ENCODE data around the gene PPY. TPM values are rescaled to one million over a fixed set of nuclear protein-coding genes. Genes with fewer than 3 reads are reported as not detected.

PPY gene
- total RNA-seq, 1 experiment from 2014 or later = not detected

DNA sequence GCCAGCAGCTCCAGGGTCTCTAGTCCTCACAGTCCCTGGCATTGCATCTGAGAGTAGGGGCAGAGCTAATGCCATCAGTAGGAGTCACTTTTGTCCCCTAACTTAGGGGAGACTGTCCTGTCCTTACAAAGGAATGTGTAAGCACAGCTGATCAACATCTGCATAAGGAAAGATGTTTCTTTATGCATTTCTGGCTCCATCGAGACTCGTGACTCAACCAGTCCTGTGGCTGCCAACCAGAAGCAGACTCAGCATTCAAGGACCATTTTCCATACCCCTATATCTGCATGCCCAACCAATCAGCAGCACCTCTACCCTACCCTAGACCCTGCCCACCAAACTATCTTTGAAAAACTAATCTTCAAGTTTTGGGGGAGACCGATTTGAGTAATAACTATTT, 26.7 kb downstream of the PPY start:
- in situ Hi-C loops (cut with HindIII; ENCODE audit: low pct_unique_long_range_greater_than_20kb, low sequenced_read_pairs) = no loop called here
- DNase-seq (ENCODE audit: low read depth, low spot score) = no peak

DNA sequence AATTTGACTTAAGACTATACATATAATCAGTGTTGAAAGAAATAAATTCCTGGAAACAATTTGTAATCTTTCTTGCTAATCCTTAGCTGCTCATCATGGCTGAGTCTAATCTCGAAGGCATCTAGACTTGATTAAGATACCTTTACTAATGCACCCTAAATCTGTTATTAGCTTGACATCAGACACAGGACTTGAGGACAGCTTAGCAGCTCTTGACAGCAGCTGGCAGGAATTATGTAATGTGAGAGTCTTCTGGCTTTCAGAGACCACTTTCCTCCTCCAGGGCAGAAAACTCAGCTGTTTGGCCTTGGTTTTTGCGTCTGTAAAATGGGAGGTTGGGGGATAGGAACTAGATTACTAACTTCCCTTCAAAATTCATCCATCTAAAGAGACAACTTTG, 27.8 kb downstream of the PPY start:
- in situ Hi-C loops (cut with HindIII; ENCODE audit: low pct_unique_long_range_greater_than_20kb, low sequenced_read_pairs) = no loop called here
- no peak for DNase-seq (ENCODE audit: low read depth, low spot score)

DNA sequence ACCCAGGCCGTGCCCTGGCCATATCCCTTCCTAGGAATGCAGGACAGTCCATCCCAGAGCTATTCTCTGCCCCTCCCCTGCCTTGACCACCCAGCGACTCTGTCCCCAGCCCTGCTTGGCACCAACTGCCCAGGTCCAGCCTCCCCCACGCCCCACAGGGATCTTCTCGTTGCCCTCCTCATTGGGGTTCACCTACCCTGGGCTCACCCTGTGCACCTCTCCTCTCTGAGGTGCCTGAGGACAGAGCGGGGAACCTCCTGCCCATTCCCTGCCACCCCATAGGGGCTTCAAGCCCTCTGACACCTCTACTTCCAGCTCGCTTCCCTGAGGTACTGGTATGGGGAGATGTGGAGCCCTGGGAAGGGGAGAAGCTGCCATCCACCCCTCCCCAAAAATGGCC, 28.7 kb downstream of the PPY start:
- in situ Hi-C loops (cut with HindIII; ENCODE audit: low pct_unique_long_range_greater_than_20kb, low sequenced_read_pairs) = no loop called here

DNA sequence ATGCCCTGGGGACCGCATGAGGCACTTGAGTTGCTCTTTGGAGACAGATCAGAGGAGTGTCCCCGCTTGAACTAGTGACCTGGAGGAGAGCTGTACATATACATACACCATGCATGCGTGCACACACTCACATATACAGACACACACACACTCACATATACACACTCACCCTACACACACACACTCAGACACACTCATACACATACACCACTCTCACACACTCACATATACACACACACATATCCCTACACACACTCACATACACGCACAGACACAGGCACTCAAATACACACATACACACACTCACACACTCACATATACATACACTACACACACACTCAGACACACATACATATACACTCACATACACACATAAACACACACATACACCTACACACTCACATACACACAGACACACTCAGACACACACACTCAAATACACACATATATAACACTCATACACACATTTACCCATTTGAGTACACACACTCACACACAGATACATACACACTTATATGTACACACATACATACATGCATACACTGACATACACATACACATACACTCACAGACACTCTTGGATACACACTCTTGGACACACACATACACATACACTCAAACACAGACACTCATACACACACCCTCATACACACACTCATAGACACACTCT, 29.5 kb downstream of the PPY start:
- no peak for DNase-seq (ENCODE audit: low read depth, low spot score)
- in situ Hi-C loops (cut with HindIII; ENCODE audit: low pct_unique_long_range_greater_than_20kb, low sequenced_read_pairs) = no loop called here

More for the DNA sequence above, 28.7 kb downstream of the PPY start:
- DNase-seq (ENCODE audit: low read depth, low spot score) = no peak

DNA sequence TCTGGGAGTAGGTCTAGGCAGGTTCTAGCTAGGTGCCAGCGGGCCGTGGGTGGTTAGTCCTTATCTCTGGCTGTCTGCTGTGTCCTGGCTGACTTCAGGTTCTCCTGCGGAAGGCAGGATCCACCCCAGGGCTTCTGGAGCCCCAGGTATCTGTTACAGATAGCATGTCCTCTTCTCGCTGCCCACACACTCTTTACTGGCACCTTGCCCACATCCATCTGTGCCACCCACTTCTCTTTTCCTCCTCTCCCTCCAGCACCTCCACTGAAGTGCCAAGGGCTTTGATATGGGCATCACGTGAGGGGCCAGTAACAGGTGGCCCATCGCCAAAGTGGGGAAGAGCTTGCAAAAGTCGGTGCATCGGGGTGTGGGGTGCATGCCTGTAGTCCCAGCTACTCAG, 30.4 kb downstream of the PPY start:
- DNase-seq (ENCODE audit: low read depth, low spot score) = no peak
- in situ Hi-C loops (cut with HindIII; ENCODE audit: low pct_unique_long_range_greater_than_20kb, low sequenced_read_pairs) = no loop called here

DNA sequence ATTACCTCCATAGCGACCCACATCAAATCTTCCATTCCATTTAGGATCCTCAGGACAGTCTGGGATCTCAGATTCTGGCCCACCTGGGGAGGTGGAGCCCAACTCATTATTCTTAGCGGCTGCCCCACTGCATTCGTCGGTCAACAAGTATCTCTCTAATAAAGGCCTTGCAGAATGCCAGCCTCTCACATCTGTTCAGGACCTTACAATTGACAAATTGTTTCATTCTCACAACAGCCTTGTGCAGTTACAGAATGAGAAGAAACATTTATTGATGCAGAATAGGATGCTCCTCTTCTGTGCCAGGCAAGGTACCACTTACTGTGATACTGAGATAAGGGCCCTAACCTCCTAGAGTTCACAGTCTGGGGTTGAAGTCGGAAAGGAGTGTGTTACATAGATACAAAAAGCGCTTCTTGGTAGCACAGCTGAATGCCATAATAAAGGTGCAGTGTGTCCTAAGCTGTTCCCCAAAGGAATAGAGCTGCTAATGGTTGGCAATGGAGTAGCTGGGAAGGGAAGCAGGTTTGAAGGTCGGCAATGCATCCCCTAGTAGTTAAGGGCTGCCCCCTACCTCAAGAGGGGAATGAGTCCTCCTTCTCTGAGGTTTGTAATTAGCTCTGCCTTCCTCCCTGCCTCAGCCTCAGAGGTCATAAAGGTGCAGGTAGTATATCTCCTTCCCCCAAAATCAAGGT, 32.6 kb downstream of the PPY start:
- in situ Hi-C loops (cut with HindIII; ENCODE audit: low pct_unique_long_range_greater_than_20kb, low sequenced_read_pairs) = no loop called here

DNA sequence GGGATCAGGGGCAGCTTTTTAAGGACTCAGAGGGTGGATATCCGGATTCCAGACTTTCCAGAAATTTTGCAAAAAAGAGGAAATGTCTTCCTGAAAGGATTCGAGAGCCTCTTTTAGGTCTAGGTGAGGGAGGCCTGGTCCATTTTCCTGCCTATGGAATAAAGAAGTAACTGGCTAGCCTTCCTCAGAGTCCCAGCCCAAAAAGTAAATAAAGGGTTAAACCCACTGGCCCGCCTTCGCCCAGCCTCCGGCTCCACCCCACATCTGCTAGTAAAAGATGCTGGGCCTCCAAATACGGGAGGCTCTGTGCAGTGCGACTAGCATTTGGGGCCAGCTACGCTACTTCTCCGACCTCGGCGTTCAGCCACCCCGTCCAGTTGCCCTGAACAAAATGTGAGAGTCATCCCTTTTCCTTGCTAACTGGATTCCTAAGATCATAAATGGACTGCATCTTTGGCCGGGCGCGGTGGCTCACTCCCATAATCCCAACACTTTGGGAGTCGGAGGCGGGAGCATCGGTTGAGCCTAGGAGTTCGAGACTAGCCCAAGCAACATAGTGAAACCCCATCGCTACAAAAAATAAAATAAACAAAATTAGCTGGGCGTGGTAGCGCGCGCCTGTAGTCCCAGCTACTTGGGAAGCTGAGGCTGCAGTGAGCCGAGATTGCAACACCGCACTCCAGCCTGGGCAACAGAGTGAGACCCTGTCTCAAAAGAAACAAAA, 34.1 kb downstream of the PPY start:
- DNase-seq (ENCODE audit: low read depth, low spot score) = peak; percentile 73
- in situ Hi-C loops (cut with HindIII; ENCODE audit: low pct_unique_long_range_greater_than_20kb, low sequenced_read_pairs) = no loop called here

More for the DNA sequence above, 32.6 kb downstream of the PPY start:
- no peak for DNase-seq (ENCODE audit: low read depth, low spot score)

DNA sequence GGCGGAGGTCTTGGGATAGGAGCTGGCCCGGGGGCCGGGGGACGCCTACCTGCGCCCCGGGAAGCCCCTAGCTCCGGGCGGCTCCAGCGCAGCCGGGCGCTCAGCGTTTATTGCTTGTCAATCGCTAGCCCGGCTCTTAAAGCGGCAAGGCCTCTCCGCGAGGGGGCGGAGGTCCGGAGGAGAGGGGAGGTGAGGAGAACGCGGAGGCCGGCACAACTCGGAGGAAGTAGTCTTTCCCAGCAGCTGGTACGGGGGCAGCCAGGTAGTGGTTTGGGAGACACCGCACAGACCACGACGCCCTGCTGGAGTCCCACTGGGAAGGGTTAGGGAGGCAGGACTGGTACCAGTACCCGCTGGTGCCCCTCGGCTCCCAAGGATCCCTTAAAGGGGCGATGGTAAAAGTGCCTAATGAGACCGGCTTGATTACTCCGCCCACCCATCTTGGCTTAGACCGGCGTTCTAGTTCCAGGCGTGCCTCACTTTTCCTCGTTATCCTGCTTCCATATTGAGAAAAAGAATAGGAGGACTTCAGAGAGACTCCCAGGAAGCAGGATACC, 34.8 kb downstream of the PPY start, which contains the start of gene MPP2:
TSS of gene MPP2 (minus strand) at position 112 of the 557 bp plus-strand sequence. CDS start 3,076 bp downstream, outside the sequence.
- in situ Hi-C loops (cut with HindIII; ENCODE audit: low pct_unique_long_range_greater_than_20kb, low sequenced_read_pairs) = no loop called here
- DNase-seq (ENCODE audit: low read depth, low spot score) = peak; percentile 74

DNA sequence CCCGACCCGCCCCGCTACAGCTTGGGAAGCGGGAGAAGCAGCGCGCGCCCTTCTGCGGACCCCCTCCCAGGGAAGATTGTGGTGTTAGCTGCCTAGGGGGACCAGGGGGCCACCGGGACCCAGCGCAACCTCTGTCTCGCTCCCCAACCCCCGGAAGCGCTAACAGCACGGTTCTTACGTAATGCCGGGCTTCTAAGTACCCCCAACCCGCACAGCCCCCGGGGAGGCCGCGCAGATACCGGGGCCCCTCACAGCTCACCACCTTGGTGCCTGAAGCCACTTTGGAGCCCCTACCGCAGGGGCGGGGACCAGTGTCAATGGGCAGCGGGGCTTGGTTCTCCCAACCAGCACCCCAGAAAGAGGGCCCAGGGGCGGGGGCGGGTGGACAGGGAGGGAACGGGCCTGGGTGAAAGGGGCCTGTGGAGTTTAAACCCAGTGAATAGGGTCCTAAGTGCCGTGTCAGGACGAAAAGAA, 35.3 kb downstream of the PPY start:
- in situ Hi-C loops (cut with HindIII; ENCODE audit: low pct_unique_long_range_greater_than_20kb, low sequenced_read_pairs) = no loop called here

DNA sequence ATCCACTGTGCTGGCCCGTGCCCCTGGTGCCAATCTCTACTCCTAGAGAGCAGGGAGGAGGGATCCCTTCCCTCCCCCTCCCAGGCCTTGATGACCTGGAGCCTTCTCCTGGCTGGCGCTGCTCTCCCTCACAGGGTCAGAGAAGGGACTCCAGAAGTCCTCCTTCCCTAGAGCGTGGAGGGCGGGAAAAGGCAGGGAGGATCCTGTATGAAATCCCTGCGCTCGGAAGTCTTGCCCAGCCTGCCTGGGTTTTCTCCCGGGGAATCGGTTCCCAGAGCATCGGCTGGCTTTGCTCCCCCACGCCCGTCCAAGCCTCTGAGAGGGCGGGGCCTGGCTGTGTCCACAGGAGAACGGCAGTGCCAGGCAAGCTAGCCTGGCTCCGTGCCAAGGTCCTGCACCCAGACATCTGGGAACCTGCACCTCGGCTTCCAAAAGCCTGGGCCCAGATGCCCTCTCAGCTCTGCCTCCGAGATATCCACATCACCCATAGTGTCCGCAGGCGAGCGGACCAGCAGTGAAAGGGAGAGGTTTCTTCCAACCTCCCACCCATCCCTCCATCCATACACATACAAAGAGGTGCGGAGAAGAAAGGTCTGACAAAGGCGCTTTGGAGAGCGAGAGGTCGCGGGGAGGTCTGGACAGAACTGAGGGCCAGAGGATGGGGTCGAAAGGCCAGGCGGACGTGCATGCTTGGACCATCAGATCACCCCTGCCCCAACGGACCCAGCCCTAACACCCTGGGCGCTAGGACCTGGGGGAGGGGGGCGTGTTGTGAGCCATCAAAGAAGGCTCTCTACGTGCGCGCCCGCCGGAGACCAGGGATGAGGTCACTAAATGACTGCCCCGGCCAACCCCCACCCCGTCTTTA, 36.1 kb downstream of the PPY start:
- in situ Hi-C loops (cut with HindIII; ENCODE audit: low pct_unique_long_range_greater_than_20kb, low sequenced_read_pairs) = no loop called here
- no peak for DNase-seq (ENCODE audit: low read depth, low spot score)

More for the DNA sequence above, 35.3 kb downstream of the PPY start:
- DNase-seq (ENCODE audit: low read depth, low spot score) = no peak

DNA sequence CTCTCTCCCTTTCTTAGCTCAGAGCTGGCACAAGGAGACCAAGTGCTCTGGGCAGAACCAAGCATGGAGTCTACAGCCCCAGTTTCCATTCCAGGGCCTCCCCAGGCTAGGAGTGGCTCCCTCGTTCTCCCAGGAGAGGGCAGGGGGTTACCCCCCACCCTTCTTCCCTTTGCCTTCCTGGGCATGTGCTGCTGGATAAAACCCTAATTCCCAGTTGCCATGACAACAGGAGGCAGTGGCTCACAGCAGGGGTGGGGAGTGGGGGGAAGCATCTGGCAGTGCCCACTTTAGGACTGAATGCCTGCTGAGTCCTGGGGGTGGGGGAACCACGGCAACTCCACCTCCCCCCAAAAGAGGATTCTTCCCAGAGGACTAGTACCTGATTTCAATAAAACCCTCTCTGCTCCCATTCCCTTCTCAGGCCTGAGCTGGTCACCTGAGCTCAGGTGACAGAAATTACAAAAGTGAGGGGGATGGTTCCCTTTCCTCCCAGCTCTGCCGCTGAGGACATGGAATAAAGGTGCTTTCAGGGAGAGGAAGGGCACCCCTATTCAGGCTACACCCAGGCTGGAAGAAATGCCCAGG, 36.8 kb downstream of the PPY start:
- in situ Hi-C loops (cut with HindIII; ENCODE audit: low pct_unique_long_range_greater_than_20kb, low sequenced_read_pairs) = no loop called here
- no peak for DNase-seq (ENCODE audit: low read depth, low spot score)

DNA sequence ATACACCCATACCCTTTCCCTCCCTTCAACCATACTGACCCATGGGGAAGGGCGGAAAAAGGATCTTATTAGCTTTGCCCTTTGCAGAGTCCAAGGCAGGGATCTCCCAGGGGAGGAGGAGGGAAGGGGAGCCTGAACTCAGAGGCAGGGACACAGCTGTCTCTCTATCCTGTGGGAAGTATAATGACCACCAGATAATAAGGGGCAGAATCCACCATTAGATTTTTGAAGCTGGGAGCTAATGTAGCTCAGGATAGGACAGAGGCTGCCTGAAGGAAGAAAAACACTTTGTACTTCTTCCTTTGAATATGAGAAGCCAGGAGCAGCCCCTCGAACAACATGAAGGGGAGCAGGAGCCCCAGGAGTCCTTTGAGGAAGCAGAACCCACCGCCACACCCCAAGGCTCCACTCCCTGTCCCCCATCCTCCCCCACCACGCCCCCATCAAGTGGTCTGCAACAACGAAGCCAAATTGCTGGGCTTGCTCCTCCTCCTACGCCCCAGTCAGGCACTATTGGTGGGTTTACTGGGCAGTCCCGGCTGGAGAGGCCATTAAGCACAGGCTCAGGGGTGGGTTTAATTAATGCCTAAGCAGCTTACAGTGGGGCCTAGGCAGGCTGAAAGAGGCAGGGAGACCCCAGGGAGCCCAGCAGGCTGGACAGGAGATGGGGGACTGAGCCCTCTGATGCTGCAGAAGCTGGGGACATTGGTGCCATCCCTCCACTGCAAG, 40.3 kb downstream of the PPY start:
- in situ Hi-C loops (cut with HindIII; ENCODE audit: low pct_unique_long_range_greater_than_20kb, low sequenced_read_pairs) = no loop called here
- DNase-seq (ENCODE audit: low read depth, low spot score) = no peak

DNA sequence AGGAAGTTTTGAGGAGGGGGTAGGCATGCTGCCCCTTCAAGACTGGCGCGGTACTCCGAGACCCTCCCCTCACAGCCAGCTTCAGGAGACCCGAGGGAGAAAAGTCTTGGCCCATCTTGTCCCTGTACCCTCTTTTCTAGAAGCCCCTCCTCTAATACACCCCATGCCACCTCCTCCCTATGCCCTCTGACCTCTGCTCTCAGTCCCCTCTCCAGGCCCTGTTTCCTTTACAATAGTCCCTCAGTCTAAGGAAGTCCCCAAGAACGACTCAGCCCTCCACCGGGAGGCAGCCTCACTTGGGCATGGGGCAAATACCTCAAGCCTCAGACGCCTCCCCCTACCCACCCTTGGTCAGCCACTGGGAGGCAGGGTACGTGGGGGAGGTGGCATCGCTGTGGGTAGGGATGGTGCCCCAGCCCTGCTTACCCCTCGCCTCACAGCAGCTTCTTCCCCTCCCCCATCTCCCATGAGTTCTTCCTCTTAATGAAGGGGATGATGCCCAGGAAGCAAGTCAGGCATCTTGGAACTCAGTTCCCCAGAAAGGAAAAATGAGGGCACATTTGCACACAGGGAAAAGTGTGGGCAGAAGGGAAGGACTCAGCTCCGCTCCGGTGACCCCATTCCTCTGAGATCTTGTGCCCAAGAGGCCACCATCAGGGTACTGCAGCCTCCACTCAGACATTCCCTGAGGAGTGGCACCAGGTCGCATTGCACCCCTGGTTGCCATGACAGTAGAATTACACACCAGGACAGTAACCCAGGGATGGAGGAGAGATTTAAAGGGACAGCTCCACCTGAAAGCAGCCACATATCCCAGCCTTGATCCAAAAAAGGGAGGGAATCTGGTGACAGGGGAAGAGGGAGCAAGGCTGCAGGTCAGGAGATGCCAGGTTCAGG, 41.2 kb downstream of the PPY start:
- no peak for DNase-seq (ENCODE audit: low read depth, low spot score)
- in situ Hi-C loops (cut with HindIII; ENCODE audit: low pct_unique_long_range_greater_than_20kb, low sequenced_read_pairs) = no loop called here

DNA sequence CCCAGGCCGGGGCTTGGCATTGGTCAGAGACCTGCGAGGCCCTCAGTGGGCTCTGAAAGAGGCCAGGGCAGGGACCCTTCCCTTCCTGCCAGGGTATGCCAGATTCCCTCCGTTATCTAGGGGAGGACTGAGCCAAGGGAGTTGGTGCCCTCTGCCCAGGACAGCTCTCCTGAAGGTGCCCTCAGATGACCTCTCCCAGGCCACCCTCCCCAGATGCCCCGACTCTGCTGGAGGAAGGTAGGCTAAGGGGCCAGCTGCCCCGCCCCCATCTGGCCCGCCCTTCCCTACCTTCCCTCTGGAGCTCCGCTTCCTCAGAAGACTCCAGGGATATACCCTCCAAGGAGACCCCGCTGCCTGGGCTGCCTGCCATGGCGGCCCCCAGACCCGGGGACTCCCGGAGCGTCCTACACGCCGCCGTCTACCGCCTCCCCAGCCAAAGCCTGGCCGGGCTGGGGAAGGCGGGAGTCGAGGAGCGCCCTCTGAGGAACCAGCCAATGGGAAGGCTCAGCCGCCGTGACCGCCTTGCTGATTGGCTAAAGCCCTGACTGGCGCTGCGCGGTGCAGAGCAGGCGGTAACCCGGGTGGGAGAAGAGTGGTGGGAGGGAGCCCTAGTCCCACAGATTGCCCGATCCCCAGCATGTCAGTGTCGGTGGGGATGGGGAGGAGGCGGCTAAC, 42.0 kb downstream of the PPY start:
- in situ Hi-C loops (cut with HindIII; ENCODE audit: low pct_unique_long_range_greater_than_20kb, low sequenced_read_pairs) = no loop called here
- DNase-seq (ENCODE audit: low read depth, low spot score) = peak; percentile 89

DNA sequence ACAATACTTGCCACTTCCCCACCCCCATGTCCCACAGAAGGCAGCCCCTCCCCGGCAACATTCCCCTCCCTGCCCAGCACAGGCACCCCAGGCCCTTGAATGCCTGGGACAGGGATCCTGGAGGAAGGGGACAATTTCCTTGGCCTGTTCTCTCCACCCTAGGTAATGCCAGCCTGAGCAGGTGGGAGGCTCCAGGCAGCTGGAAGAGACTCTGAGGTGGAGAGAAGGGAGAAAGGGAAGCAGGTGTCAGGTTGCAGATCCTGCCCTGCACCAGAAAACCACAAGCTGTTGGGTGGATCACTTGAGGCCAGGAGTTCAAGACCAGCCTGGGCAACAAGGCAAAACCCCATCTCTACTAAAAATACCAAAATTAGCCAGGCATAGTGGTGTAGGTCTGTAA, 43.8 kb downstream of the PPY start:
- in situ Hi-C loops (cut with HindIII; ENCODE audit: low pct_unique_long_range_greater_than_20kb, low sequenced_read_pairs) = no loop called here
- DNase-seq (ENCODE audit: low read depth, low spot score) = no peak
